Measurements from ENCODE around the gene TMEM185B.

DNA sequence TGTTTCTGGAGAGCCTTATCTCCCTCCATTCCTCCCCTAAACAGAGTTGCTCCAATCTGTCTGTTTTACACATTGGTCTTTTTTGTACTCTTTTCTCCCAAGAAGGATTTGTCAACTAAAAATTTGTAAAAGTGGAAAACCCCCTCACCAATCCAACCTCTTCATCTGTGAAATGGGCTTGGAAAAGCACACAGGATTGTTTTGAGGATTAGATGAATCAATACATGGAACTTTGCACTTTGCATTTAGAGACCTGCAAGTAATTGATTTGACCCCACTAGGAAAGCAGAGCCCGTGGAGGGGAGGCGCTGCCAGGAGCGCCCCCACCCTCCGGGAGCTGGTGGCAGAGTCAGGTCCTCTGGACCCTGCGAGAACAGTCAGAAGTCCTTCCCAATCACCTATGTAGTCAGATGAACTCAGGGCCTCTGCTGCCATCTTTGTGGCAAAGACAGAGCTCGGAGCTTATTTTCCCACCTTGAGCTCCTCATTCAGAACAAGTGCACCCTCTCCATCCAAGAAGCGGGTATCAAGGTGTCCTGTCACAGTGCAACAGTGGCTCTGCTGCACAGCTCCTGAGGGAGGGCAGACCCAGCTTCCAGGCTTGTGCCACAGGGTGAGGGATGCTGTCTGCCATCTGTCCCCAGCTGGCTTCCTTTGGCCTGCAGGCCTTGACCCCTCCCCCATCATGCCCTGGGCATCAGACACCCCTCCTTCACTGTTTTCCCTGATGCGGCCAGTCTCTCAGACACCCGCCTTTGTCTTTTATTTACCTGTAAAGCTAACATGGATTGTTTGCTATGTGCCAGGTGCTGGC is 1.7 kb upstream of the TMEM185B start:
- TF ChIP-seq EZH2phosphoT487 (IDR thresholded peaks at IDR 0.05; ENCODE audit: insufficient read depth, low read depth) = no peak
- no peak for TF ChIP-seq EZH2 (IDR thresholded peaks at IDR 0.05; ENCODE audit: insufficient read depth, poor library complexity, severe bottlenecking)

All from GM23248 (cell line).